Spleen (tissue), 7 donors: ENCODE results near the gene CFLAR.
A peak's percentile ranks its signal among the peaks of the same experiment; 100 is the strongest.

ENCODE experiments used
- POLR2A ChIP-seq, 3 donors: fragments of 450-650 bp; IDR thresholded peaks; one replicate each; pipeline ENCODE4 v1.5.1; 2017; ENCODE audit warnings: antibody characterized with exemption in 3 of 3, mild to moderate bottlenecking in 1 of 3
- TF ChIP-seq, protein P1 (sequence below), 11 experiments: fragments of 200-600 bp in 7 of 11; fragments of 450-650 bp in 4 of 11; sonication (generic) in 4 of 11; IDR thresholded peaks in 8 of 11; conservative IDR thresholded peaks in 3 of 11; 1 replicate in 7 of 11; 2 replicates in 4 of 11; pipeline versions ENCODE4 v1.4.0 to v1.8.0; 2016 to 2021; ENCODE audit warnings: antibody characterized with exemption in 11 of 11, inconsistent platforms in 4 of 11, mild to moderate bottlenecking in 1 of 11
- donor health status: DM: no; HTN: no; CAD: no; lungs with moderate emphysema.
- donor health status: DM: no; HTN: no; CAD: no.
- donor health status: DM: no; HTN: no; CAD: no.

DNA sequence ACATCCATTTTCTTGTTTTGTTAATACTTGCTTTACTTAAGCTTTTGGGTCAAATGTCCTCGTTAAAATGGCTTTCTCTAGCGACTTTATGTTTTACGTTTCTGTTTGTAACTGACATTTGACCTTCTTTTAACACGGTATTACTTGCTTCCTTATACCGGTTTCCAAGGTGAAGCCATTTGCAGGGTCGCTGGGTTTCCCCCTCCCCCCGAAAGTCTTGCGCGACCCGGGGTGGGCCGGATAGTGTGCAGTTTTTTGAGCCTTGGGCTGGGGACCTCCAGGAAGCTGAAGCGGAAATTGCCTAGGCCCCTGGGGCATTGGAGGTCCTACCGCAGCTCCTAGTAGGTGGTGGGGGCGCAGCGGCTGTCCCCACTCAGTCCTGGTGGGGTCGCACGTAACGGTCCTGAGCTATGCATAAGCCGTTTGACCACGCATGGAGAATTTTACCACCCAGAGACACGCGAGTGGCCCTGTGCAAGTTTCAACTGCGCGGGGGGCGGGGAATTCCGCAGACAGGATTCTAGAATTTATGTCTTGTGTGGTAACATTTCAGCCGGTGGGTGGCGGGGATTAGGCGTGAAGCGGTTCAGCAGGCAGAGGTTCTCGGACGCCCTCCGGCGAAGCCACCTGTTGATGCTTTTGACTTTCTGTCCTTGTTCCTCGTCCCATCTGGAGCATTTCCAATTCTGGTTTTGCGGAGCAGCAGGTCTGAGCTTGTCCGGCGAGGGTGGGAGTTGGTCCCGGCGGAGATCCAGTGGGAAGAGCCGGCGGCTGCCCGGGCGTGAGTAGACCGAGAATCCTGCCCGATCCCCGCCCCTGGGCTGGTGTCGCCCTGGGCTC, 2.4 kb downstream of the CFLAR start:
- TF ChIP-seq, protein P1, sequence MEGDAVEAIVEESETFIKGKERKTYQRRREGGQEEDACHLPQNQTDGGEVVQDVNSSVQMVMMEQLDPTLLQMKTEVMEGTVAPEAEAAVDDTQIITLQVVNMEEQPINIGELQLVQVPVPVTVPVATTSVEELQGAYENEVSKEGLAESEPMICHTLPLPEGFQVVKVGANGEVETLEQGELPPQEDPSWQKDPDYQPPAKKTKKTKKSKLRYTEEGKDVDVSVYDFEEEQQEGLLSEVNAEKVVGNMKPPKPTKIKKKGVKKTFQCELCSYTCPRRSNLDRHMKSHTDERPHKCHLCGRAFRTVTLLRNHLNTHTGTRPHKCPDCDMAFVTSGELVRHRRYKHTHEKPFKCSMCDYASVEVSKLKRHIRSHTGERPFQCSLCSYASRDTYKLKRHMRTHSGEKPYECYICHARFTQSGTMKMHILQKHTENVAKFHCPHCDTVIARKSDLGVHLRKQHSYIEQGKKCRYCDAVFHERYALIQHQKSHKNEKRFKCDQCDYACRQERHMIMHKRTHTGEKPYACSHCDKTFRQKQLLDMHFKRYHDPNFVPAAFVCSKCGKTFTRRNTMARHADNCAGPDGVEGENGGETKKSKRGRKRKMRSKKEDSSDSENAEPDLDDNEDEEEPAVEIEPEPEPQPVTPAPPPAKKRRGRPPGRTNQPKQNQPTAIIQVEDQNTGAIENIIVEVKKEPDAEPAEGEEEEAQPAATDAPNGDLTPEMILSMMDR (IDR thresholded peaks at IDR 0.05 in 8 of 11, conservative IDR thresholded peaks at IDR 0.05 in 3 of 11), result peak in 10 of 11 experiments; percentile 40 to 63 (median 52)
- TF ChIP-seq POLR2A (IDR thresholded peaks at IDR 0.05), result peak; percentile 57 to 86 (median 73)
